OCI-LY3 (cell line): ENCODE data around the gene SSX2IP.
"Not testable (repeated sequence)": the region's sequence is repeated elsewhere in the genome, so short reads cannot be mapped to it uniquely, and the experiment has no call there.

Experiments used
- H2AFZ ChIP-seq: fragments of 200-600, 300-600 bp; shearing (Covaris generic); 2 replicates; pipeline ENCODE4 v1.6.0; 2014; ENCODE audit warnings: antibody characterized with exemption, low read depth, low read length
- H3K27ac ChIP-seq: fragments of 200-600, 300-600 bp; sonication (generic); 2 replicates; pipeline ENCODE4 v1.5.1; 2014; ENCODE audit warnings: mild to moderate bottlenecking, low read length, moderate library complexity, mixed read lengths
- H3K27me3 ChIP-seq: fragments of 200-600, 300-600 bp; sonication (generic); 2 replicates; pipeline ENCODE4 v1.6.1; 2014; ENCODE audit warnings: low read depth, low read length, mixed read lengths
- H3K36me3 ChIP-seq: fragments of 200-600, 300-600 bp; sonication (generic); replicated peaks from 2 replicates; pipeline ENCODE3; 2014; ENCODE audit warnings: low read depth, low read length, mixed read lengths
- H3K4me1 ChIP-seq: fragments of 300-600, 200-600 bp; sonication (generic); 2 replicates; pipeline ENCODE4 v1.6.1; 2014; ENCODE audit warnings: low read length, mixed read lengths
- H3K4me2 ChIP-seq: fragments of 200-600, 300-600 bp; sonication (generic); 2 replicates; pipeline ENCODE4 v1.6.1; 2014; ENCODE audit warnings: low read length, mixed read lengths
- H3K4me3 ChIP-seq: fragments of 300-600, 200-600 bp; sonication (generic); 2 replicates; pipeline ENCODE4 v1.5.1; 2014; ENCODE audit warnings: antibody characterized with exemption, mild to moderate bottlenecking, low read length, moderate library complexity
- H3K79me2 ChIP-seq: fragments of 300-600, 200-600 bp; shearing (Covaris generic); 2 replicates; pipeline ENCODE4 v1.6.1; 2014; ENCODE audit warnings: mild to moderate bottlenecking, low read length, mixed read lengths
- H3K9ac ChIP-seq: fragments of 300-600, 200-600 bp; shearing (Covaris generic); 2 replicates; pipeline ENCODE4 v1.6.0; 2014; ENCODE audit warnings: mild to moderate bottlenecking, low read length, moderate library complexity
- H3K9me3 ChIP-seq: fragments of 200-600, 300-600 bp; shearing (Covaris generic); 2 replicates; pipeline ENCODE4 v1.6.1; 2014; ENCODE audit warnings: low read length, mixed read lengths; ENCODE audit not compliant: insufficient read depth
- H4K20me1 ChIP-seq: fragments of 200-600, 300-600 bp; sonication (generic); 2 replicates; pipeline ENCODE4 v1.6.1; 2016; ENCODE audit warnings: low read length, mixed read lengths; ENCODE audit not compliant: insufficient read depth
- CTCF ChIP-seq: fragments of 200-600, 300-600 bp; sonication (generic); IDR thresholded peaks from 2 replicates; pipeline ENCODE4 v1.5.1; 2014; ENCODE audit warnings: antibody characterized with exemption, low read length, low read depth
- EZH2phosphoT487 ChIP-seq: fragments of 200-600 bp; shearing (Covaris generic); IDR thresholded peaks from 2 replicates; pipeline ENCODE4 v1.6.1; 2018; ENCODE audit warnings: antibody characterized with exemption, mixed run types, low read depth

The SSX2IP gene

GRCh38 chr1:84597011-84597410, 93.2 kb downstream of the SSX2IP start:
- Histone ChIP-seq H3K36me3 (no peaks in the 10 kb centered on the region), H3K4me1 (peaks cover 46% of the 10 kb centered on the region), H2AFZ (no peak overlapping the region), H3K27me3 (no peaks in the 10 kb centered on the region), H3K27ac (peak overlapping the region; percentile 100; the same call in 1 of the 2 replicates), H3K9ac (no peak overlapping the region), H3K9me3 (no peaks in the 10 kb centered on the region), H3K4me2 (no peak overlapping the region), H3K79me2 (no peaks in the 10 kb centered on the region), H4K20me1 (no peaks in the 10 kb centered on the region), H3K4me3 (no peak overlapping the region)
- TF ChIP-seq EZH2phosphoT487 (no peak), CTCF (no peak)

- H3K4me1 ChIP-seq = peaks cover 36% of the 10 kb centered on the region
- H3K9ac ChIP-seq, H3K79me2 ChIP-seq, H4K20me1 ChIP-seq, H3K4me2 ChIP-seq, H3K27ac ChIP-seq, H3K9me3 ChIP-seq, H3K4me3 ChIP-seq, H2AFZ ChIP-seq, H3K27me3 ChIP-seq, H3K36me3 ChIP-seq: not testable (repeated sequence)
Observed at GRCh38 chr1:84594959-84595358, 95.3 kb downstream of the SSX2IP start.
